WI38 (cell line): Measurements from ENCODE around the gene TRPV4.

Experiments
- H3K4me3 ChIP-seq: 2 replicates; pipeline ENCODE4 v1.5.1; 2011; ENCODE audit warnings: low read depth, mild to moderate bottlenecking, control low read depth, low read length
- TF ChIP-seq, protein P1 (sequence below): IDR thresholded peaks from 2 replicates; pipeline ENCODE4 v1.5.1; 2012; ENCODE audit warnings: low read depth, mild to moderate bottlenecking, control low read depth, low read length

TRPV4 gene

GRCh38 chr12:109767991-109768900 lies 65.0 kb downstream of the TRPV4 start:
- TF ChIP-seq, protein P1, sequence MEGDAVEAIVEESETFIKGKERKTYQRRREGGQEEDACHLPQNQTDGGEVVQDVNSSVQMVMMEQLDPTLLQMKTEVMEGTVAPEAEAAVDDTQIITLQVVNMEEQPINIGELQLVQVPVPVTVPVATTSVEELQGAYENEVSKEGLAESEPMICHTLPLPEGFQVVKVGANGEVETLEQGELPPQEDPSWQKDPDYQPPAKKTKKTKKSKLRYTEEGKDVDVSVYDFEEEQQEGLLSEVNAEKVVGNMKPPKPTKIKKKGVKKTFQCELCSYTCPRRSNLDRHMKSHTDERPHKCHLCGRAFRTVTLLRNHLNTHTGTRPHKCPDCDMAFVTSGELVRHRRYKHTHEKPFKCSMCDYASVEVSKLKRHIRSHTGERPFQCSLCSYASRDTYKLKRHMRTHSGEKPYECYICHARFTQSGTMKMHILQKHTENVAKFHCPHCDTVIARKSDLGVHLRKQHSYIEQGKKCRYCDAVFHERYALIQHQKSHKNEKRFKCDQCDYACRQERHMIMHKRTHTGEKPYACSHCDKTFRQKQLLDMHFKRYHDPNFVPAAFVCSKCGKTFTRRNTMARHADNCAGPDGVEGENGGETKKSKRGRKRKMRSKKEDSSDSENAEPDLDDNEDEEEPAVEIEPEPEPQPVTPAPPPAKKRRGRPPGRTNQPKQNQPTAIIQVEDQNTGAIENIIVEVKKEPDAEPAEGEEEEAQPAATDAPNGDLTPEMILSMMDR: no peak
- H3K4me3 ChIP-seq: no peak overlapping the region

DNA sequence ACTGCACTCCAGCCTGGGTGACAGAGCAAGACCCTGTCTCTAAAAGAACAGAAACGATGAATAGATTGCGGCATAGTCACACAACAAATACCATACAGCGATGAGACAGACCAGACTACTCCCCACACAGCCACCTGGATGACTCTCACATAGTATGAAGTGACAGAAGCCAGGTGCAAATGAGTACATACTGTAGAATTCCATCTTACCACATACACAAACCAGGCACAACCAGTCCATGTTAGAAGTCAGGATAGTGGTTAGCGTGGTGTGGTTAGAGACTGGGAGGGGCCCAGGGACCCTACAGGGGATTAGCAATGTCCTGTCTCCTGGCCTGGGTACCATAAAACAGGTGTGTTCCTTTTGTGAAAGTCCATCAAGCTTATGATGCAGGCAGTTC lies 65.7 kb downstream of the TRPV4 start:
- TF ChIP-seq, protein P1: no peak

GRCh38 chr12:109766251-109766778 lies 66.9 kb downstream of the TRPV4 start:
- TF ChIP-seq, protein P1: no peak
- no peak overlapping the region for H3K4me3 ChIP-seq

More for the DNA sequence above, 65.7 kb downstream of the TRPV4 start:
- H3K4me3 ChIP-seq: no peak overlapping the region

DNA sequence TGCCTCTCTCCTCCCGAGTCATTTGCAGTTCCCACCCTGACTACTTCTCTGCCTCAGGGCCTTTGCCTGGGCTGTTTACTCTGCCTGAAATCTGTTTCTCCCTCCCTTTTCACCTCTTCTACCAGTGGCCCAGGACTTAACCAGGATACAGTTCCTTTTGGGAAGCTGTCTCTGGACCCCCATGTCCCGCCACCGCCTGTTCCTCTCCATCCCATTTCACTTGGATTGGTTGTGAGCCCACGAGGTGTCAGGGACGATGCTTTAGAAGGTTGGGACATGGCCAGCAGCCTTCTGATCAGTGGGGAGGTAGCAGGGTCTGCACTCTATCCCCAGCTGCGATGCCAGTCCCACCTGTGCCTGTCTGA lies 67.8 kb downstream of the TRPV4 start:
- no peak overlapping the region for H3K4me3 ChIP-seq

GRCh38 chr12:109764776-109765445 lies 68.3 kb downstream of the TRPV4 start:
- H3K4me3 ChIP-seq: no peak overlapping the region
- TF ChIP-seq, protein P1: no peak

More for the DNA sequence above, 67.8 kb downstream of the TRPV4 start:
- TF ChIP-seq, protein P1: no peak

- TF ChIP-seq, protein P1: no peak
- H3K4me3 ChIP-seq: no peak overlapping the region
These were observed 69.1 kb downstream of the TRPV4 start for GRCh38 chr12:109764123-109764522.
